Measurements from ENCODE around the gene H6PD. TPM values are rescaled to one million over a fixed set of nuclear protein-coding genes. Genes with fewer than 3 reads are reported as not detected.

Gene H6PD
- total and polyA plus RNA-seq, 2 donors (not counting 3 experiments of a cell fraction or from before 2014, with no cell fraction given): 24.5 to 29.0 TPM

GRCh38 chr1:9238550-9238949 lies 4.0 kb downstream of the H6PD start:
- no peaks in the 10 kb centered on the region for H4K20me1 ChIP-seq (replicated peaks; ENCODE audit: control insufficient read depth, extremely low read depth, insufficient read depth, low read length)
- DNase-seq (ENCODE audit: low read depth, low spot score): peak; percentile 45
- H2AFZ ChIP-seq (ENCODE audit: low read depth, low read length): no peak overlapping the region
- intact Hi-C loops (cut with micrococcal nuclease) (no loop called here), dilution Hi-C loops (cut with MboI; ENCODE audit: extremely low pct_ligation_motif_present, low sequenced_read_pairs) (no loop called here)
- no peak for TF ChIP-seq EZH2 (IDR thresholded peaks at IDR 0.05; ENCODE audit: borderline replicate concordance, low read depth, low read length, severe bottlenecking)
- TF ChIP-seq FOS (IDR thresholded peaks at IDR 0.05; ENCODE audit: borderline replicate concordance, insufficient read depth, low read length): no peak
- no peak for TF ChIP-seq MYC (IDR thresholded peaks at IDR 0.05; ENCODE audit: low read depth, low read length)
- TF ChIP-seq GATA2 (IDR thresholded peaks at IDR 0.05; ENCODE audit: insufficient read depth, insufficient read length, low read depth, low read length): no peak
- TF ChIP-seq JUN (IDR thresholded peaks at IDR 0.05; ENCODE audit: borderline replicate concordance, insufficient read depth, insufficient read length, low read depth): no peak
- TF ChIP-seq POLR2AphosphoS5 (IDR thresholded peaks at IDR 0.05; ENCODE audit: insufficient read depth, low read depth, low read length): no peak
- TF ChIP-seq POLR2A (IDR thresholded peaks at IDR 0.05; ENCODE audit: low read depth, low read length): no peak
- no peak for TF ChIP-seq CTCF (IDR thresholded peaks at IDR 0.05; ENCODE audit: extremely low read depth in 1 of 2, insufficient read depth in 1 of 2, low read depth in 1 of 2, low read length in 2 of 2)
- H3K27ac ChIP-seq (ENCODE audit: insufficient read depth, low read depth, low read length): no peak overlapping the region
- no peaks in the 10 kb centered on the region for H3K9me1 ChIP-seq (replicated peaks; ENCODE audit: control insufficient read depth, extremely low read depth, insufficient read depth, low read length)
- POLR2A ChIA-PET: no interaction called here
- peaks cover 27% of the 10 kb centered on the region for H3K4me1 ChIP-seq (ENCODE audit: control insufficient read depth, extremely low read depth, insufficient read depth, low read length)
- no peaks in the 10 kb centered on the region for H3K27me3 ChIP-seq (ENCODE audit: control insufficient read depth in 2 of 2, insufficient read depth in 2 of 2, low read length in 2 of 2)
- H3K9ac ChIP-seq (replicated peaks; ENCODE audit: extremely low read depth, insufficient read depth, low read length): no peak overlapping the region
- no peaks in the 10 kb centered on the region for H3K36me3 ChIP-seq (ENCODE audit: control insufficient read depth in 2 of 2, extremely low read depth in 1 of 2, insufficient read depth in 2 of 2, low read length in 2 of 2)
- no peak overlapping the region for H3K4me3 ChIP-seq (replicated peaks in 1 of 3; ENCODE audit: insufficient read depth in 1 of 3, low read depth in 1 of 3, low read length in 3 of 3)
- no peak for FAIRE-seq
- H3K79me2 ChIP-seq (ENCODE audit: control insufficient read depth, insufficient read depth, low read length): peaks cover 6% of the 10 kb centered on the region
- CTCF ChIA-PET: interaction anchor here (1.3 kb wide), 1 partner anchor 16 kb away, joined by 3 read pairs; no protein-coding TSS in a partner anchor
- no peaks in the 10 kb centered on the region for H3K9me3 ChIP-seq (replicated peaks; ENCODE audit: control insufficient read depth, insufficient read depth, low read length)
- no TSS peak for BruUV-seq (replicated peaks)
- H3K4me2 ChIP-seq (ENCODE audit: insufficient read depth, low read length): no peak overlapping the region
